ENCODE data around the gene ODF2L.

GRCh38 chr1:86357796-86358195 lies 38.3 kb downstream of the ODF2L start:
- TF ChIP-seq CTCF (IDR thresholded peaks at IDR 0.05; ENCODE audit: low read depth, low read length, missing input control): no peak
- TF ChIP-seq MAX (IDR thresholded peaks at IDR 0.05): no peak
- no peak for TF ChIP-seq ZBTB33 (IDR thresholded peaks at IDR 0.05)
- no peak for TF ChIP-seq FOXA1 (IDR thresholded peaks at IDR 0.05)
- no peak for TF ChIP-seq TAF1 (conservative IDR thresholded peaks at IDR 0.05)
- no peak for TF ChIP-seq YY1 (IDR thresholded peaks at IDR 0.05)
